Amniotic epithelial cell (primary cell): ENCODE data around the gene SETD9.
A peak's percentile ranks its signal among the peaks of the same experiment; 100 is the strongest.

Experiments used
- DNase-seq: peaks from one replicate; pipeline ENCODE4 v3.0.0-alpha.2; 2010; ENCODE audit warnings: low read depth

SETD9 gene

GRCh38 chr5:56909294-56910209, at the start of gene SETD9:
Gene SETD9, plus strand, starts transcription at chr5:56909596. Its CDS starts 50 bp downstream, at chr5:56909646.
- DNase-seq = peak; percentile 94

- no peak for DNase-seq
Measured at GRCh38 chr5:56861893-56862485, 47.4 kb upstream of the SETD9 start.

- no peak for DNase-seq
Measured at GRCh38 chr5:56862909-56863308, 46.5 kb upstream of the SETD9 start.

GRCh38 chr5:56871777-56872176, 37.6 kb upstream of the SETD9 start:
- DNase-seq = no peak

- peak; percentile 65 for DNase-seq
Measured at GRCh38 chr5:56873056-56873455, 36.3 kb upstream of the SETD9 start.

GRCh38 chr5:56876327-56876726, 33.1 kb upstream of the SETD9 start:
- peak; percentile 79 for DNase-seq

GRCh38 chr5:56881571-56881970, 27.8 kb upstream of the SETD9 start:
- DNase-seq = no peak

GRCh38 chr5:56893251-56893951, 16.0 kb upstream of the SETD9 start:
- DNase-seq = no peak

GRCh38 chr5:56896763-56897162, 12.6 kb upstream of the SETD9 start:
- DNase-seq = no peak

GRCh38 chr5:56898213-56898612, 11.2 kb upstream of the SETD9 start:
- DNase-seq = no peak

GRCh38 chr5:56900395-56900794, 9.0 kb upstream of the SETD9 start:
- peak; percentile 66 for DNase-seq

GRCh38 chr5:56900858-56901578, 8.4 kb upstream of the SETD9 start:
- DNase-seq = peak; percentile 33

GRCh38 chr5:56908942-56909293, 478 bp upstream of the SETD9 start:
- DNase-seq = no peak

- DNase-seq = peak; percentile 34
Measured at GRCh38 chr5:56910210-56910965, 992 bp downstream of the SETD9 start.

- DNase-seq = no peak
Measured at GRCh38 chr5:56913766-56914165, 4.4 kb downstream of the SETD9 start.

- no peak for DNase-seq
Measured at GRCh38 chr5:56914678-56915077, 5.3 kb downstream of the SETD9 start.

GRCh38 chr5:56917534-56917933, 8.1 kb downstream of the SETD9 start:
- no peak for DNase-seq

GRCh38 chr5:56918054-56918453, 8.7 kb downstream of the SETD9 start:
- no peak for DNase-seq

- no peak for DNase-seq
Measured at GRCh38 chr5:56919942-56920662, 10.7 kb downstream of the SETD9 start.

GRCh38 chr5:56922922-56923321, 13.5 kb downstream of the SETD9 start:
- no peak for DNase-seq

- DNase-seq = no peak
Measured at GRCh38 chr5:56934325-56934724, 24.9 kb downstream of the SETD9 start.
